CD4-positive, alpha-beta T cell treated with Interleukin-4 for 1 hour (primary cell): ENCODE measurements around the gene PSMD14.

Experiments used
- DNase-seq, 2 donors: peaks; one replicate each; pipeline ENCODE4 v3.0.0-alpha.2; 2020 to 2022

The PSMD14 gene

GRCh38 chr2:161386228-161386824, 78.1 kb downstream of the PSMD14 start:
- DNase-seq: no peak

DNA sequence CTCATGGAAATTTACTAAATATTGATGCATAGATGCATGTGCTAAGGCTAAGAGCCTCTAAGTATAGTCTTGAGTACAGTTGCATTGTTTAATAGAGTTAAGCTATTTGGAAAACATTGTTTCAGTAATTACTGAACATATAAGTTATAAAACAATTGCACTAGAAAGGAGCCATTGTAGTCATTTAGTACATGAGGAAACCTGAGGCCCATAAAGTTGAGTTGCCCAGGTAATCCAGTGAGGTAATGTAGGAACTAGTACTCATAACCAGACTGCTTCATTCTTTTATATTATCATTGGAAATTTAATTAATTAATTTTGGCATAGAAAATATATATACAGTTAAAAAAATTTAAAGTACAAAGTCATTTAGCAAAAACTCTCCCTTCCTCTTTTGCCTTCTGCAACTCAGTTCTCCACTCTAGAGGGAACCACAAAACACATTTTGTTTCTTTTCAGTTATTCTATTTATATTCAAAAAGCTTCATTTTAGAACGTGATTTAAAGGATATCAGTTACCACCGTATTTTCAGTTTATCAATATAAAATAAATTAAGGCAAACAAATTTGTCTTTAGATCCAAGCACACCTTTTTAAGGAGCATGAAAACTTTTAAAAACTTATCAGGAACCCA, 80.0 kb downstream of the PSMD14 start:
- DNase-seq: no peak

DNA sequence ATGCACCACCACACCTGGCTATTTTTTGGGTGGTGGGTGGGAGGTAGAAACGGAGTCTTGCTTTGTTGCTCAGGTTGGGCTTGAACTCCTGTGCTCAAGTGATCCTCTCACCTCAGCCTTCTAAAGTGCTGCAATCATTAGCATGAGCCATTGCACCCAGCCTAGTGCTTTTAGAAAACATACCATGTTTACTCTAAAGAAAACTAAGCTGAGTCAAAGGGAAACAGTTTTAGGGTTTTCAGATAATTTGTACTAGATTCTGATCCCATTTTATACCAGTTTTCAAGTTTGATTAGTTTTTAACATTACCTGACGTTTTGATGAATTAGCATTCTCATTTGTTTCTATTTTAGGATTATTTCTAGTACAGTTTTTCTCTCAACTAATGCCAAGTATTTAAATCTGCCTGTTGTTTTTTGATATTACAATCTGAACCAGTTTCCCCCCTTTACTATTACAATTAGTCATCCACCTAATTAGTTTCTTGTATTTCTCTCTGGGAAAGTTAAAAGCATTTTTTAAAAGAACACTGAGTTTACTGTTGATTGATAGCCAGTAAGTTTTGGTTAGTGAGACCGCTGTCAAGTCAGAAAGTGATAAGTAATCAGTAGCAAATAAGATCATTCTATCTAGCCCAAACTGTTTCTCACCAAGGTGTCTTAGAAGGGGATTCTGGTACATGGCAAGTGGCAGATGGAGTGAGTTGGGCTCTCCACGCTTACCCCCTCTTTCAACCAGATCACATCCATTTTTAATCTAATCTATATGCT, 83.7 kb downstream of the PSMD14 start:
- no peak for DNase-seq

DNA sequence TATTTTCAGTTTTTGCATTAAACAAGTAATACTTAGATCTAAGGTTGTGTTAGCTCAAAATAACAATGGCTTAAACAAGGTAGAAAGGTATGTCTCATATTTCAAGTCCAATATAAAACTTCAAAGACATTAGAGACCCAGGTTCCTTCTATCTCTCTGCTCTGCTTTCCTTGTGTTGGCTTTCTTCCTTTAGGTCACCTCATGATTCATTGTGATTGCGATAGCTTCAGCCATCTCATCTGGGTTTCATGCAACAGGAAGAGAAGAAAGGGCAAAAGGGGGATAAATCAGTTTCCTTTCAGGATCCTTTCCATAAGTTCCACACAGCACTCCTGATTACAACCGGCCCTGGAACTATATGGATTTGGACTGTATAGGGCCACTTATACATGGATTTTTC, 91.9 kb downstream of the PSMD14 start:
- DNase-seq: no peak

DNA sequence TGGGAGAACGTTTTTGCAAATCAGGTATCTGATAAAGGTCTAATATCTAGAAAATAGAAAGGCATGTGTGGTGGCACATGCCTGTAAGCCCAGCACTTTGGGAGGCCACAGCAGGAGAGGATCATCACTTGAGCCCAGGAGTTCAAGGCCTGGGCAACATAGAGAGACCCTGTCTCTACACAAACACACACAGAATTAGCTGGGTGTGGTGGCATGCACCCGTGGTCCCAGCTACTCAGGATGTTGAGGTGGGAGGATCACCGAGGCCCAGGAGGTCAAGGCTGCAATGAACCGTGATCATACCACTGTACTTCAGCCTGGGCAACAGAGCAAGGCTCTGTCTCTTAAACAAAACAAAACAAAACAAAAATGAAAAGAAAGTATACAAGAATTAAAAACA, 94.1 kb downstream of the PSMD14 start:
- no peak for DNase-seq

DNA sequence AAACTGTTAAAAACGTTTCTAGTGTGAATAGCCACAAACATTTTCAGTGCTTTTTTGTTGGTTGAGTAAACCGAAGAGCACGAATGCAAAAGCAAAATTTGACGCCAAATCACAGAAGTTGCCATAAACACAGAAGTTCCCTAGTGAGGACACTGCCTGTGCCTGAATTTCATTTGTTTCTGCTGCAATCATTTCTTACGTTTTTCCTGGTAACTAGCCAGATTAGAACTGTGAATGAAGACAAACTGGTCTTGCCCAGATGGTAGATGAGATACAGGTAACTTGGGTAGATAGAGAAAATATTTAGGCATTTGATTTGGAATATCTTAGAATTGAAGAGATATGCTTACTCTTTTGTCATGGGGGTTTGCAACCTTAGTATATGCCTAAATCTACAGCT, 98.1 kb downstream of the PSMD14 start:
- DNase-seq: no peak

GRCh38 chr2:161407597-161407996, 99.4 kb downstream of the PSMD14 start:
- no peak for DNase-seq

GRCh38 chr2:161409308-161409907, 101.2 kb downstream of the PSMD14 start:
- DNase-seq: no peak

DNA sequence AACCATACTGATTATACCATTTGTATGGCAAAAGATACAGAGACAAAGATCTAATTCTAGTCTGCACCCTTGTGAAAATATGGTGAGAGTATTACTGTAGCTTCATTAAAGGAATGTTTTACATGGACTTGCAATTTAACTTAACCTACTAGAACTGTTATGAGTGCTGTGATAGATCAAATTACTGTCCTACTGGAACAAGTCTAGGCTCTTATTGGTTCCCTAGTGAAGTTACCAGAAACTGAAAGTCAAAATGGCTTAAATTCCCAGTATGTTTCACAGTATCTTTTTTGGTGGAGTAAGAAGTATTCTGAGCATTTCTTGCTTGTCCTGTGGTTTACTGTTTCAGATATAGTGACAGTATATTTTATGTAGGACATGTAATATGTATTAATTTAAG, 104.1 kb downstream of the PSMD14 start:
- no peak for DNase-seq

DNA sequence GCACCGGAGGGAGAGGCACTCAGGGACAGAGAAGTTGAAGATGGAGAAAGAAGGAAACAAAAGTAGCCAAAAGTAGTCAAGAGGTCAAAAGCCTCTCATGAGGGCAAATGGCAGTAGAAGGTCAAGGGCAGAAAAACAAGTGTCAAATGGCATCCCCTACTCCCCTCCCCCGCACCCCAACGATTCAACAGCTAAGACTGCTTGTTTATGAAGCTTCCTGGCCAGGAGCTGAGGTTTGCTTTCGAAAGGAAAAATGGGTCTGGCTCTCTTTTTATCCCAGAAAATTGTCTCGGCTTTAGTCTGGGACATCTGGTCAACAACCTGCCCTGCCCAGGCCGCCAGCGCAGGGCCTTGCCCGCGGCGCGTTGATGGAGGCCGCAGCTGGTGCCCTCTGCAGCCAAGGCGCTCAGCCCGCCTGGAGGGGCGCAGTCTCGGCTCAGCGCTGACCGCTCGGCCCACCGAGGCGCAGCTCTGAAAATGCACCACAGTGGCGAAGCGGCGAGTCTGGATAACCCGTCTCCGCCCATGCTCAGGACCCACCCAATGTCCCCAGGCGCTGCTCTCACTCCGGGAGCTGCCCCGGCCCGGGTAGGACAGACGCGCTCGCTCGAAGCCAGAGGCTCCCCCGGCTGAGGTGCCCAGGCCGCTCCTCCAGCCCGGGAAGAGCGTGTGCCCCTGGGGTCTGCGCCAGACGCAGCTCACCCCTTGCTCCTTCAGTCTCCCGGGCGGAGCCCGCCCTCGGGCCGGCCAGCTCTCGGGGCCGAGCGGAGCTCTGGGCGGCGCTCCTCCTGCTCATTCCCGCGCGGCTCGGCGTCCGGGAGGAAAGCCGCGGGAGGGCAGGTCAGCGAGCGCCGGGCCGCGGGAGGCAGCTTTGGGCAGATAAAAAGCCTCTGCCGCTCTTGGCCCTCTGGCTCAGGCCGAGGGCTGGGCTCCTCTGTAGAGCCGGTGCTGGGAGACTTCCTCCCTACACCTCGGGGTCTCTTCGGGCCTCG, 106.1 kb downstream of the PSMD14 start:
- no peak for DNase-seq

- DNase-seq: no peak
Measured at GRCh38 chr2:161415034-161415986, 107.1 kb downstream of the PSMD14 start.

GRCh38 chr2:161415987-161416707, 107.9 kb downstream of the PSMD14 start, which contains the start of gene TBR1:
TSS of gene TBR1 (plus strand) at chr2:161416297. CDS start at chr2:161416411, 114 bp downstream.
- DNase-seq: no peak

DNA sequence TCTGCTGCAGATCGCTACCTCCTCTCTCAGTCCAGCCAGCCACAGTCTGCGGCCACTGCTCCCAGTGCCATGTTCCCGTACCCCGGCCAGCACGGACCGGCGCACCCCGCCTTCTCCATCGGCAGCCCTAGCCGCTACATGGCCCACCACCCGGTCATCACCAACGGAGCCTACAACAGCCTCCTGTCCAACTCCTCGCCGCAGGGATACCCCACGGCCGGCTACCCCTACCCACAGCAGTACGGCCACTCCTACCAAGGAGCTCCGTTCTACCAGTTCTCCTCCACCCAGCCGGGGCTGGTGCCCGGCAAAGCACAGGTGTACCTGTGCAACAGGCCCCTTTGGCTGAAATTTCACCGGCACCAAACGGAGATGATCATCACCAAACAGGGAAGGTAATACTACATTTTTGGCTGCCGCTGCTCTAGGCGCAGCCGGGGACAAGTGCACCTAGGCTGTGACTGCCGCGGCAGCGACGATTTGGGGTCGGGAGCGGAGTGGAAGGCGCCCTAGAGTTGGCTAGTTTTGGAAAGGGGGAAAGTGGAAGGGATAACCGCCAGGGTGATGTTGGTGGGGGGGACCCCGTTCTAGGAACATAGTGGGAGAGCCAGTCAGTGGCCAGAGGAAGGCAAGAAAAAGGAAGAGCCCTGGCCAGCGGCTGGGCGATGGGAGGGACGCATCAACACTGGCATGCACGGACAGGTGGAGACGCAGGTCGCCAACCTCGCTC, 108.6 kb downstream of the PSMD14 start:
- no peak for DNase-seq

DNA sequence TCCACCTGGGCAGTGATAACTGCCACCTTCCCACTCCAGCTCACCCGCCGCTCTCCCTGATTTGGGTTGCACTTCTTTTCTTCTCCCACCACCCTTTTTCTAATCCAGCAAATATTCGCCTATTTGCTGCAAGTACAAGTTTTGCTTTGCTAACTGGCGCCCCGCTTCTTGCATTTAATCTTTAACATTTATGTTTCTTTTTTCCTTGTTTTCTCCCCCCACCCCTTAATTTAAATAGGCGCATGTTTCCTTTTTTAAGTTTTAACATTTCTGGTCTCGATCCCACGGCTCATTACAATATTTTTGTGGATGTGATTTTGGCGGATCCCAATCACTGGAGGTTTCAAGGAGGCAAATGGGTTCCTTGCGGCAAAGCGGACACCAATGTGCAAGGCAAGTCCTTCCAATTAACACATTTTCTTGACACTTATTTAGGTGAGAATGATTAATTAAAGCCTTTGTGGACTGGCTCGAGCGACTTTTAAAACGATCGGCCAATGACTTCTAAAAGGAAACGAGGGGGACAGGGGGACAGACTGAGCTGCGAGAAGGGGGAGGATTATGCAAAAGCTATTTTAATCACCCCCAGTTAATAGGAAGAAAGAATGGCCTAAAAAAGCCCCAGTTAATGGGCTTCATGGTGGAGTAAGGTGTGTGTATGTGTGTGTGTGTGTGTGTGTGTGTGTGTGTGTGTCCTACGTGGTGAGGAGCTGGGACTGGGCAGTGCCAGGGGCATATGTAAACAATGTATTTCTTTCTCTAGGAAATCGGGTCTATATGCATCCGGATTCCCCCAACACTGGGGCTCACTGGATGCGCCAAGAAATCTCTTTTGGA, 109.4 kb downstream of the PSMD14 start:
- no peak for DNase-seq

DNA sequence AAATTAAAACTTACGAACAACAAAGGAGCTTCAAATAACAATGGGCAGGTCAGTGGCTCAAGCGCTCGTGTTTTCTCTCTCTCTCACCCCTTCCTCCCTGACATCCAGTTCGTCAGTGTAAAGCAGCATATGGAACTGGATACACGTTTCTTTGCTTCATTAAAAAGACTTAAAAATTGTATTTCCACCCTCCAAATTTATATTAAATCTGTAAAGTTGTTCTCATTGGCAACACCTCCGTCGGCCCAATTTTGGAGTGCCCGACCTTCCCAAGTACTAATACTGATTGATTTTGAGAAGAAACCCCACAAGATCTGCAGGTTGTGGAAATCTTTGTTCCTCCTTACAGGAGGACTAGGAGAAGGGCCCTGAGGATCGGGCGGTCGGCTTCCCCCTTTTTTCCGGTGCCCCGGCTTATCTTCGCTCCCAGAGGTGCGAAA, 110.1 kb downstream of the PSMD14 start:
- no peak for DNase-seq

DNA sequence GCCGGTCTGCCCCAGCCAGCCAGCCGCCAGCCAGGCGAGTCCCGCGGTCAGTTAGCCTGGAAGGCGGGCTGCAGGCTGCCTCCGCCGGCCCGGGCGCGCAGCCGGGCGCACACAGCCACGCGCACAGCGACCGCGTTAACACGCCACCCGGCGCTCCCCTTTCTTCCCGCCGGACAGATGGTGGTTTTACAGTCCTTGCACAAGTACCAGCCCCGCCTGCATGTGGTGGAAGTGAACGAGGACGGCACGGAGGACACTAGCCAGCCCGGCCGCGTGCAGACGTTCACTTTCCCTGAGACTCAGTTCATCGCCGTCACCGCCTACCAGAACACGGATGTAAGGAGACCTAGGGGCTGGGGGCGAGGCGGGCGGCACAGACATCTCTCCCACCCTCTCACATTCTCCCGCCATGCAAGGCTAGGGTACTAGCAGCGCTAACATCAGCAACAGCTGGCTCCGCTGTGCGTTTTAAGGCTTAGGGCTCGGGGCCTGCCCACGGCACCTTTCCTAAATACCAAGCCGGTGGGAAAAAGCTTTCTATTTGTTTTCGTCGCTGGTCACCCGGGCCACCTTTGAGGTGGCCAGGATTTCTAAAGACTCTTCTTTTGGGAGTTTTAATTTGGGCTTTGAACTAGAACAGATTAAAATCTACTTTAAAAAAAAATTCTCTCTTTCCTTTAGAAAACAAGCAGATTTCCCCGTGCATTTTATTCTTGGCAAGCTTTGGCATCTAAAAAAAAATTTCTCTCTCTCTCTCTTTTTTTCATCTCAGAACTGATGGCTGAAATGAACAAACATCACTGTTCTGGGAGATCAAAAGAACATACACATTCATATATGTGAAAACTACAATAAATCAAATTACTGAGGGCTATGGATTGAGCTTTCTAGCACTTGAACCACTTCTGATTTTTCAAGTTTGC, 110.8 kb downstream of the PSMD14 start:
- DNase-seq: no peak

GRCh38 chr2:161419638-161420190, 111.5 kb downstream of the PSMD14 start:
- no peak for DNase-seq
